Keratinocyte (primary cell): ENCODE data around the gene SNX7.

ENCODE experiments used
- CTCF ChIP-seq, 3 experiments: IDR thresholded peaks in 1 of 3; conservative IDR thresholded peaks in 1 of 3; optimal IDR thresholded peaks in 1 of 3; 2 replicates in 2 of 3; 3 replicates in 1 of 3; pipeline versions ENCODE3 to v1.5.1; 2011; ENCODE audit warnings: low read length in 3 of 3, mild to moderate bottlenecking in 3 of 3, moderate library complexity in 2 of 3, control low read depth in 1 of 3, inconsistent platforms in 1 of 3; ENCODE audit not compliant: insufficient read depth in 2 of 3; ENCODE audit errors: extremely low read depth in 1 of 3
- EZH2 ChIP-seq: IDR thresholded peaks from one replicate; pipeline ENCODE4 v1.6.1; 2012; ENCODE audit warnings: inconsistent platforms, mild to moderate bottlenecking, low read length, moderate library complexity

GRCh38 chr1:98668733-98669132 is 7.2 kb downstream of the SNX7 start:
- TF ChIP-seq CTCF (optimal IDR thresholded peaks at IDR 0.05 in 1 of 3, IDR thresholded peaks at IDR 0.05 in 1 of 3, conservative IDR thresholded peaks at IDR 0.05 in 1 of 3; ENCODE audit: extremely low read depth in 1 of 3, insufficient read depth in 2 of 3, low read length in 3 of 3) (no peak), EZH2 (no peak)
